T-cell (primary cell): ENCODE measurements around the gene FGD3. TPM values are rescaled to one million over a fixed set of nuclear protein-coding genes. Genes with fewer than 3 reads are reported as not detected.
A peak's percentile ranks its signal among the peaks of the same experiment; 100 is the strongest.
"Not testable (repeated sequence)": the region's sequence is repeated elsewhere in the genome, so short reads cannot be mapped to it uniquely, and the experiment has no call there.

ENCODE experiments used
- ATAC-seq, 4 experiments: fragments of 200-7000 bp in 3 of 4; fragments of 150-1000 bp in 1 of 4; cut with Tn5 transposase; replicated peaks in 1 of 4; 1 replicate in 3 of 4; 2 replicates in 1 of 4; pipeline ENCODE4 v1.10.0; 2021; ENCODE audit warnings: moderate library complexity in 3 of 4, mild to moderate bottlenecking in 2 of 4, moderate number of reproducible peaks in 1 of 4
- CTCF ChIA-PET, 2 donors: fragments of 300-600 bp; sonication (Branson Sonifier 250); formaldehyde crosslinking; loops; one replicate each; lab custom pipeline; 2022; ENCODE audit warnings: antibody characterized with exemption in 2 of 2; lab: Charles Lee
- POLR2A ChIA-PET, 2 donors: fragments of 300-600 bp; sonication (Branson Sonifier 250); formaldehyde crosslinking; loops; one replicate each; lab custom pipeline; 2022; ENCODE audit warnings: antibody characterized with exemption in 2 of 2; lab: Charles Lee
- DNase-seq, 35 experiments: peaks; one replicate each; pipeline versions ENCODE4 v3.0.0 to v3.0.0-alpha.2; 2013 to 2023
- H3K27ac ChIP-seq: one replicate; pipeline ENCODE4 v1.5.1; 2013; ENCODE audit warnings: low read length
- H3K27me3 ChIP-seq, 2 experiments: replicated peaks in 1 of 2; 1 replicate in 1 of 2; 2 replicates in 1 of 2; pipeline versions ENCODE4 v1.6.1 to v1.7.0; 2013; ENCODE audit warnings: low read length in 1 of 2, mixed read lengths in 1 of 2; ENCODE audit not compliant: control insufficient read depth in 2 of 2, insufficient read depth in 2 of 2; ENCODE audit errors: extremely low read depth in 1 of 2
- H3K36me3 ChIP-seq, 2 donors: 1 replicate in 1 of 2; 2 replicates in 1 of 2; pipeline versions ENCODE4 v1.6.1 to v1.7.0; 2013; ENCODE audit warnings: low read length in 1 of 2; ENCODE audit not compliant: control insufficient read depth in 2 of 2, insufficient read depth in 1 of 2; ENCODE audit errors: extremely low read depth in 1 of 2
- H3K4me1 ChIP-seq, 2 experiments: 1 replicate in 1 of 2; 2 replicates in 1 of 2; pipeline versions ENCODE4 v1.6.1 to v1.7.0; 2013; ENCODE audit warnings: low read length in 2 of 2, mixed read lengths in 1 of 2; ENCODE audit not compliant: insufficient read depth in 2 of 2, control insufficient read depth in 1 of 2; ENCODE audit errors: extremely low read depth in 1 of 2
- H3K4me3 ChIP-seq, 2 donors: 1 replicate in 1 of 2; 2 replicates in 1 of 2; pipeline versions ENCODE4 v1.5.1 to v1.7.0; 2013; ENCODE audit warnings: mild to moderate bottlenecking in 2 of 2, low read length in 1 of 2, moderate library complexity in 1 of 2; ENCODE audit not compliant: control insufficient read depth in 1 of 2; ENCODE audit errors: extremely low read depth in 1 of 2
- H3K9me3 ChIP-seq: 2 replicates; pipeline ENCODE4 v1.7.0; 2013
- H3K27ac Mint-ChIP-seq, 2 donors: one replicate each; pipeline ENCODE4 v1.8.0; 2020 to 2021; ENCODE audit warnings: mild to moderate bottlenecking in 2 of 2, mixed read lengths in 2 of 2
- H3K27me3 Mint-ChIP-seq, 2 donors: one replicate each; pipeline ENCODE4 v1.8.0; 2021 to 2022; ENCODE audit warnings: mixed read lengths in 2 of 2
- H3K36me3 Mint-ChIP-seq: one replicate; pipeline ENCODE4 v1.8.0; 2021; ENCODE audit warnings: mixed read lengths
- H3K4me1 Mint-ChIP-seq, 3 donors: one replicate each; pipeline ENCODE4 v1.8.0; 2020 to 2022; ENCODE audit warnings: mixed read lengths in 3 of 3, mild to moderate bottlenecking in 1 of 3
- H3K4me3 Mint-ChIP-seq, 3 donors: one replicate each; pipeline ENCODE4 v1.8.0; 2020 to 2022; ENCODE audit warnings: mild to moderate bottlenecking in 3 of 3, mixed read lengths in 3 of 3, moderate library complexity in 3 of 3
- H3K9me3 Mint-ChIP-seq, 3 donors: one replicate each; pipeline ENCODE4 v1.8.0; 2020 to 2022; ENCODE audit warnings: mixed read lengths in 3 of 3
- WGBS: methylation state at CpG from one replicate; pipeline ENCODE4 v1.1.5; 2013; ENCODE audit warnings: missing lambda C conversion rate; ENCODE audit not compliant: insufficient coverage; 5-methylcytosine and 5-hydroxymethylcytosine counted together
- total RNA-seq, 35 experiments: library from RNA in 6 of 35; stranded (reverse) in 6 of 35; fragments of 120-200 nt in 1 of 35; gene quantifications; one replicate each; pipeline versions ENCODE4 v1.2.1 to v1.2.4 and lab custom pipeline; 2013 to 2026

FGD3 gene
- total RNA-seq (100 to 1,000 TPM; 188 to 349 (median 293) TPM), total RNA-seq (lab: John Stamatoyannopoulos, UW) (37.0 to 533 (median 275) reads per million in 29 experiments)
- 135 TPM for total RNA-seq (2013)

- Mint-ChIP-seq H3K4me1 (peaks cover 63 to 69% (median 64%) of the 10 kb centered on the region in 3 donors), H3K9me3 (no peaks in the 10 kb centered on the region), H3K36me3 (no peaks in the 10 kb centered on the region), H3K27me3 (no peaks in the 10 kb centered on the region), H3K4me3 (peak within 1 kb of the TSS; percentile 94 to 98 (median 98)), H3K27ac (peak within 1 kb of the TSS; percentile 95 to 99)
- no peaks in the 10 kb centered on the region for H3K36me3 ChIP-seq
- H3K27ac ChIP-seq = peak within 1 kb of the TSS; percentile 47
- peak within 1 kb of the TSS; percentile 75 to 92 for H3K4me3 ChIP-seq
- 2% methylated on average over 31 of the region's 36 CpGs for WGBS
- peaks cover 0 to 7% of the 10 kb centered on the region in 2 experiments for H3K27me3 ChIP-seq
- POLR2A ChIA-PET = no interaction called here
- peaks cover 26 to 67% of the 10 kb centered on the region in 2 experiments for H3K4me1 ChIP-seq
- no peaks in the 10 kb centered on the region for H3K9me3 ChIP-seq
- CTCF ChIA-PET = no interaction called here
- ATAC-seq = peak; percentile 82 to 89 (median 84)
- peak in 13 of 35 experiments; percentile 15 to 59 (median 44) for DNase-seq
These were observed at the start of gene FGD3 for GRCh38 chr9:92947268-92948037. FGD3 (plus strand) TSS chr9:92947523; CDS start chr9:92976257, 28,734 bp downstream.

GRCh38 chr9:92905137-92905536 is 42.2 kb upstream of the FGD3 start:
- ATAC-seq, H3K9me3 ChIP-seq, POLR2A ChIA-PET, CTCF ChIA-PET, H3K27me3 ChIP-seq, H3K36me3 Mint-ChIP-seq, H3K4me3 ChIP-seq, H3K27ac Mint-ChIP-seq, H3K27me3 Mint-ChIP-seq, H3K9me3 Mint-ChIP-seq, H3K36me3 ChIP-seq, H3K4me1 Mint-ChIP-seq, H3K27ac ChIP-seq, H3K4me1 ChIP-seq: not testable (repeated sequence)
- peak in 3 of 35 experiments; percentile 13 to 39 (median 17) for DNase-seq
- no CpG with 5 or more reads among the region's 6 CpGs for WGBS
- peak overlapping the region in 2 of 3 donors; percentile 13 to 38 for H3K4me3 Mint-ChIP-seq

GRCh38 chr9:92911511-92912475 is 35.5 kb upstream of the FGD3 start:
- H3K36me3 Mint-ChIP-seq = no peaks in the 10 kb centered on the region
- H3K27me3 Mint-ChIP-seq = peaks cover 3 to 4% of the 10 kb centered on the region in 2 donors
- Histone ChIP-seq H3K4me3 (no peak overlapping the region), H3K36me3 (no peaks in the 10 kb centered on the region), H3K27me3 (peaks cover 0 to 18% of the 10 kb centered on the region in 2 experiments), H3K9me3 (no peaks in the 10 kb centered on the region), H3K4me1 (no peaks in the 10 kb centered on the region), H3K27ac (no peak overlapping the region)
- ATAC-seq (no peak), DNase-seq (no peak)
- peaks cover 6 to 33% (median 8%) of the 10 kb centered on the region in 3 donors for H3K4me1 Mint-ChIP-seq
- no peaks in the 10 kb centered on the region for H3K9me3 Mint-ChIP-seq
- H3K4me3 Mint-ChIP-seq = no peak overlapping the region
- ChIA-PET CTCF (no interaction called here), POLR2A (interaction anchor here in 1 of 2 donors (0.5 kb wide), 1 partner anchor 164 kb away, joined by 4 read pairs; no protein-coding TSS in a partner anchor)
- no peak overlapping the region for H3K27ac Mint-ChIP-seq
- 81% methylated on average over 7 of the region's 11 CpGs for WGBS

- H3K4me1 Mint-ChIP-seq = peaks cover 17 to 54% (median 23%) of the 10 kb centered on the region in 3 donors
- no peaks in the 10 kb centered on the region for H3K27me3 Mint-ChIP-seq
- H3K9me3 Mint-ChIP-seq = no peaks in the 10 kb centered on the region
- Histone ChIP-seq H3K4me1 (peaks cover 0 to 7% of the 10 kb centered on the region in 2 experiments), H3K9me3 (no peaks in the 10 kb centered on the region), H3K27ac (no peak overlapping the region), H3K36me3 (no peaks in the 10 kb centered on the region), H3K27me3 (peaks cover 0 to 17% of the 10 kb centered on the region in 2 experiments), H3K4me3 (no peak overlapping the region)
- ATAC-seq (no peak), DNase-seq (no peak)
- 47% methylated on average over 2 of the region's 2 CpGs for WGBS
- POLR2A ChIA-PET = no interaction called here
- H3K27ac Mint-ChIP-seq = no peak overlapping the region
- CTCF ChIA-PET = no interaction called here
- H3K4me3 Mint-ChIP-seq = no peak overlapping the region
- H3K36me3 Mint-ChIP-seq = no peaks in the 10 kb centered on the region
These were observed 30.0 kb upstream of the FGD3 start for GRCh38 chr9:92917176-92917800.

GRCh38 chr9:92920437-92920836 is 26.9 kb upstream of the FGD3 start:
- POLR2A ChIA-PET = no interaction called here
- no CpG with 5 or more reads among the region's 1 CpG for WGBS
- no peak overlapping the region for H3K27ac Mint-ChIP-seq

GRCh38 chr9:92931606-92932005 is 15.7 kb upstream of the FGD3 start:
- WGBS = 80% methylated on average over 1 of the region's 3 CpGs
- H3K36me3 ChIP-seq = no peaks in the 10 kb centered on the region
- Mint-ChIP-seq H3K4me3 (no peak overlapping the region), H3K27ac (no peak overlapping the region), H3K4me1 (peaks cover 0 to 10% (median 0%) of the 10 kb centered on the region in 3 donors), H3K9me3 (no peaks in the 10 kb centered on the region), H3K27me3 (no peaks in the 10 kb centered on the region), H3K36me3 (no peaks in the 10 kb centered on the region)
- no peak overlapping the region for H3K27ac ChIP-seq
- ChIA-PET CTCF (no interaction called here), POLR2A (no interaction called here)
- no peaks in the 10 kb centered on the region for H3K4me1 ChIP-seq
- H3K4me3 ChIP-seq = no peak overlapping the region
- no peaks in the 10 kb centered on the region for H3K9me3 ChIP-seq
- no peak for ATAC-seq
- no peak for DNase-seq
- H3K27me3 ChIP-seq = peaks cover 0 to 2% of the 10 kb centered on the region in 2 experiments

More at GRCh38 chr9:92920437-92920836, 26.9 kb upstream of the FGD3 start:
- no peaks in the 10 kb centered on the region for H3K36me3 ChIP-seq
- no peaks in the 10 kb centered on the region for H3K27me3 Mint-ChIP-seq
- no peaks in the 10 kb centered on the region for H3K9me3 Mint-ChIP-seq
- no peaks in the 10 kb centered on the region for H3K27me3 ChIP-seq
- H3K27ac ChIP-seq = no peak overlapping the region
- peaks cover 0 to 7% of the 10 kb centered on the region in 2 experiments for H3K4me1 ChIP-seq
- H3K4me1 Mint-ChIP-seq = peaks cover 17 to 40% (median 23%) of the 10 kb centered on the region in 3 donors
- CTCF ChIA-PET = interaction anchor here in 1 of 2 donors (0.6 kb wide), 1 partner anchor 17 kb away, joined by 3 read pairs; no protein-coding TSS in a partner anchor
- no peak for DNase-seq
- no peak for ATAC-seq
- no peaks in the 10 kb centered on the region for H3K9me3 ChIP-seq
- H3K4me3 ChIP-seq = no peak overlapping the region
- H3K4me3 Mint-ChIP-seq = no peak overlapping the region
- no peaks in the 10 kb centered on the region for H3K36me3 Mint-ChIP-seq
